HG03025 (cell line): ENCODE measurements around the gene RNU5D-1.

ENCODE experiments used
- ATAC-seq: cut with Tn5 transposase; IDR thresholded peaks from one replicate; pipeline ENCODE4 v1.9.1; 2021; ENCODE audit warnings: mild to moderate bottlenecking, moderate library complexity; ENCODE audit not compliant: unreplicated experiment, low FRiP score

Gene RNU5D-1

DNA sequence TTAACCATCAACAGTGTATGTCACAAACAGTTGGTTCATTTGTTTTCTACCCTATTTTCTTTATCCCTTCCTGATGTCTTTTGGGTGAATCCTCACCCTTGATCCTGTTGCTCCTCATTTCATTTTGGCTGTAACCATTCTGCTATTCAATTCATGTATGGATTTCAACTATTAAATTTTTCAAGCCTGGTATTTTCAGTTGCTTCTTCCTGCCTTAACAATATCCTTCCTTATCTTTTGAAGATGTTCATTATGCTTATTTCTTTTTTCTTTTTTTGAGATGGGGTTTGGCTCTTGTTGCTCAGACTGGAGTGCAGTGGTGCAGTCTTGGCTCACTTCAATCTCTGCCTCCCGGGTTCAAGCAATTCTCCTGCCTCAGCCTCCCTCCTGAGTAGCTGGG lies 2.8 kb upstream of the RNU5D-1 start:
- no peak for ATAC-seq

DNA sequence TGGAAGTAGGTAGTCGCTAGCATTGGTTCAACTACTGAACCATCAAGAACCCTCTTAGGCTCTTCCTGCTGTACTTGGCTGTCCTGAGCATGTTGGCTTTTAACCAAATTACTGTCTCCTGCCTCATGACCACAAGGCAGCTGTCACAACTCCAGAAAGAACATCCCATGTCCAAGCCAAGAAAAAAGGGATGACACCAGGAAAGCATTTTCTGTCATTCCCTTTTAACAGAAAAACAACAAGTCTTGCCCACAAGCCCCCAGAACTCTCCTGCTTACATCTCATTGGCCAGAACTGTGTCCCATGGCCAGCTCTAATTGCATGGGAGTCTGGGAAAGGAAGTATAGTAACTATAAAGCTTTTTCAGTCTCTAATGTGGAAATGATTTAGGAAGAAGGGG lies 2.4 kb upstream of the RNU5D-1 start:
- no peak for ATAC-seq

DNA sequence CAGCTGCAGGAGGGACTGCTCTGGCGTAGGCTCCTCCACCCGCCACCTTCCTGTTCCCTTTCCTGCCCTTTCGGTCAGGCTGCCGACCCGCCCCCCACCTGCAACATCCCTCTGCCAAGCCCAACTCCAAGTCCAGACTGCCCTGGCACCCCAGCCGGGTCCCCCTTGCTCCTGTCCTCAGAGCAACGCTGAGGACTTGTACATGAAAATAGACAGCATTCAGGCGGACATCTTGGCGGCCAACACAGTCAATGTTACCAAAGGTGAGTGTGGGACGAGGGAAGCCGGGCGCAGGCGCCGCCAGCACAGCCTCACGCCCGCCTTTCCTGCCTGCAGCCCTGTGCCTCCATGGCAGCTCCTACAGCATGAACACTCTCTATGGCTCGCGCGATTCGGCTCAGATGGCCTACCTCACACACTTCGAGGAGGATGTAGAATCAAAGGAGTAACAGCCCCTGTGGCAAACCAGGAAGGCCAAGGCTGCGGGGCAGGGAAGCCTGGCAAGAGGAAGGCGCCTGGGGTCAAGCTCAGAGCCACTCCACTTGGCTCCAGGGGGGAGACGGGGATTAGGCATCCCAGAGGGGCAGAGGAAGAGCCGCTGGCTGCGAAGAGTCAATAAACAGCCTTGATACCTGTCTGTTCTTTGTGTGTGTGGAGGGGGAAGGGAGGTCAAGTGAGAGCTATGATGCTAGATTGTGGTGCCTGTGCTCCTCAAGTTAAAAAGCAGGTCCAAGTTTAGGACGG lies 5.8 kb downstream of the RNU5D-1 start:
- no peak for ATAC-seq

- ATAC-seq = no peak
Observed at GRCh38 chr1:44724296-44724954, 6.5 kb downstream of the RNU5D-1 start.

GRCh38 chr1:44723496-44724295 lies 7.3 kb downstream of the RNU5D-1 start:
- no peak for ATAC-seq

- ATAC-seq = no peak
Observed at GRCh38 chr1:44723064-44723463, 7.9 kb downstream of the RNU5D-1 start.

DNA sequence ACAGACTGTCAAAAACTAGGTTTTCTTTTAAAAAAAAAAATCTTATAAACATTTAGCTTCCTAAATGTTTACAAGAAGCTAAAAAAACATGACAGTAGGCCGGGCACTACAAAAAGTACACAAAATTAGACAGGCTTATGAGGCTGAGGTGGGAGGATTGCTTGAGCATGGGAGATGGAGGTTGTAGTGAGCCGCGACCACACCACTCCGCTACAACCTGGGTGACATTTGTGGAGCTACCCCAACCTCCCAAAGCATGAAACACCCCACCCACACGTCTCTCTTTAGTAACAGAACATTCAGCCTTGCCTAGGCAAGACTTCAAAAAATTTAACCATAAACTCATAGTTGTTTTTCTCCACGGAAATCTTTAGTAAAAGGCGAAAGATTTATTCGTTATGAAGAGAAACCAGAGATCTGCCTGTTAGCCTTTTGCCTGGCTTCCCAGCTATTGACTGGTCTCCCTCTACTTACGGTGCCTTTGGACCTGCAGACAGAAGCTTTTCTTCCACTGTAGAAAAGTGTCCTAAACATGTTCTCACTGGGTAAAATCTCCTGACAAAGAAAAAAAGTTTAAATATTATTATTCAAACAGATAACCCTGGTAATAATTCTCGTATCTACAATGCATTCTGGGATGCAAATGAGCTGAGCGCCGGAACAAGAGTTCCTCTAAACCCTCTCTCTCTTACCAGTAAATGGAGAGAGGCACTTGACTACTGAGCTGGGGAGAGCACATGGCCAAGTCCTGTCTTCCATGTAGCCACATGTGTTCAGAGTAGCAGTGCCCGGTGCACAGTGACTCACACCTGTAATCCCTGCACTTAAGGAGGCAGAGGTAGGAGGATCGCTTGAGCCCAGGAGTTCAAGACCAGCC lies 9.2 kb downstream of the RNU5D-1 start:
- peak; percentile 68 for ATAC-seq

DNA sequence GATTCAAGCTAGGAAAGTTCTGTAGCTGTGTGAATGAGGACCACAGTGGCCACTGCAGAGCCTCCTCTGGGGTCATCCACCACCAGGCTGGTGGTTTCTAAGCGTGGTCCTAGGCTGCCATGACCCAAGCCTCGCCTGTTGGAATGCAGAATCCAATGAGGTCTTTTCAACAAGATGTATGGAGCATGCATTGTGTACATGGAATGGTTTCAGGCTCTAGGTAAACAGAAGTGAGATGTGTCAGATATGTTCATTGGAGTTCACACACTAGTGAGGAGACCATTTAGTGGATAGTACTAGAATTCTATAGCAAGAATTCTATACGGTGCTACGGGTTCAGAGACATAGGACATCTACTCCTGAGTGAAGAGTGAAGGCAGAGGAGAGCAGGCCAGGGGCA lies 10.7 kb downstream of the RNU5D-1 start:
- ATAC-seq = no peak

DNA sequence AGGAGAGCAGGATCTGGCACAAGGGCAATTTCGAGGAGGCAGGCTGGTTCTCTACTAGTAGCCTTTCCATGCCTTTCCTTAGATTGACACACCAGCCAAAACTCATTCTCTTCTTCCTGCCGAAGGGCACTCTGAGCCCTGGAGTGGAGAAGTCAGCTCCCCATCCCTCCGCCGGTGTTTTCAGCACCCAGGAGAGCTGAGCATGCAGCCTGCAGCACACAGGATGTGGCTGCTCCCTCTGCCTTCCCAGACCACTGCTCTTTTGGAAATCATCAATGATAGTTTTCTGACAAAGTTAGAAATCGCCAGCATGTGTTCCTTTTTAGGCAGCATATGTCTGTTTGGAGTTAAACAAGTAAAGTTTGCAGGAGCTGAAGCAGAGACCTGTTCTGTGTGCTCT lies 11.7 kb downstream of the RNU5D-1 start:
- ATAC-seq = no peak

DNA sequence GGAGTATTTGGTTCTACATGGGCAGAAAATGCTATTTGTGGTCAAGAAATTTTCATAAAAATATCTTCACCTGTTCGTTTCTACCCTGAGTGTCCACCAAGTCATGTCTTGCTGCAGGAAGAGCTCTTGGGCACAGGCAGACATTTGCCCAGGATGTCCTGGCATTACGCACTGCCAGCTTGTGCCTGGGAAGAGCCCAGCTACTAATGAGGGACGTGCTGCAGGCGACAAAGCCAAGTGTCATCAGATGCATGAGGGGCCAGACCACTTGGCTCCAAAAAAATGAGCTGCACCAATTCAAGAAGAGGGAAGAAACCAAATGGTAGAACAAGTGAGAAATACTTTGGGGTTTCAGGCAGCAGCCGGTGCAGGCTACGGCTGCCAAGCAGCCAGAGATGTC lies 12.9 kb downstream of the RNU5D-1 start:
- ATAC-seq = no peak

DNA sequence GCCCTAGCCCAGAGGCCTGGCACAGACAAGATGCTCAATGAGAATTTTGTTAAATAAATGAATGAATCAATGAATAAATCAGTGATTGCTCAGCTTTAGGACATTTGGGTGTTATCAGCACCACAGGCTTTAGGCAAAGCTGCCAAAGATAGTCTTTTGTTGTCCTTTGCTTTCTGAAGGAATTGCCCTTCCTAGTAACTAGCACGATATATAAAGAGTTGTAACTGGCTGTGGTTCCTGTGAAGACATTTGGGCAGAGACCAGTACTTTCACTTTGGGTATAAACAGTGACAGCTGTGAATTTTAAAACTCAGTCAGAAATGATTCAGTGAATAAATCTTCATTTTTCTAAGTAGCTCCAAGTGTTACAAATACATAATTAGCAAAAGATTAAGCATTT lies 13.3 kb downstream of the RNU5D-1 start:
- ATAC-seq = no peak

DNA sequence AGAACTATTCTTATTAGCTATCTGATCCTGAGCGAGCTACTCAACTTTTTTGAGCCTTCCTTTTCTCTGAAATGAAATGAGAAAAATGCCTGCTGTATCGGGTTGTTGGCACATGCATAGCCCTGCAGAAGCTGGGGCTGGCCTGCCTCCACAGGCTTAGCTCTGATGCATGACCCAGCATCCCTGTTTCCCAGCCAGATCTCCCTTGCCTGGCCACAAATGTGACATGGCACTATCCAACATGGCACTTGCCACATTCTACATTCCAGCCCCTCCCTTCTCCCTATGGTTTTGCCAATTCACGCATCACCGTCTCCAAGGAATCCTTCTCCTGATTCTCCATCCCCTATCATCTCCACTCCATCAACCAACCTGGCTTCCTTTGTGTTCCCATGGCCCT lies 13.8 kb downstream of the RNU5D-1 start:
- no peak for ATAC-seq

- ATAC-seq = no peak
Observed at GRCh38 chr1:44714944-44715571, 15.9 kb downstream of the RNU5D-1 start.

GRCh38 chr1:44714532-44714931 lies 16.4 kb downstream of the RNU5D-1 start:
- ATAC-seq = no peak

DNA sequence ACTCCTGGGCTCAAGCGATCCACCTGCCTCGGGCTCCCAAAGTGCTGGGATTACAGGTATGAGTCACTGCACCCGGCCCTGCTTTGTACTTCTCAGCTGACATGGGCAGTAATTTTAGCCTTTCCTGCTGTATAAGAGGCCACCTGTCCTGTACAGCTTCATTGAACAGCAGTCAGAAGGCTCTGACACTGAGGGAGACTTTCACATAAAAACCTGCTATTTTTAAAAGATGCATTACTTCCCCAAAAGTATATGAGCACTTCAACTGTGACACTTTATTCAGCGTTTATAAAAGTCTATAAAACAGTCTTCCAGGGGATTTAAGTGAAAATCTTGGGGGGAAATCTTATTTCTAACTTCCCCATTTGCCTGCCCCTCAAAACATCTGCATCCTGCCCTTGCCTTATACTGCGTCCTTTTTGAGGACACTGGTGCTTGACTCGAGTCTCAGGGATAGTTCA lies 17.6 kb downstream of the RNU5D-1 start:
- ATAC-seq = no peak

DNA sequence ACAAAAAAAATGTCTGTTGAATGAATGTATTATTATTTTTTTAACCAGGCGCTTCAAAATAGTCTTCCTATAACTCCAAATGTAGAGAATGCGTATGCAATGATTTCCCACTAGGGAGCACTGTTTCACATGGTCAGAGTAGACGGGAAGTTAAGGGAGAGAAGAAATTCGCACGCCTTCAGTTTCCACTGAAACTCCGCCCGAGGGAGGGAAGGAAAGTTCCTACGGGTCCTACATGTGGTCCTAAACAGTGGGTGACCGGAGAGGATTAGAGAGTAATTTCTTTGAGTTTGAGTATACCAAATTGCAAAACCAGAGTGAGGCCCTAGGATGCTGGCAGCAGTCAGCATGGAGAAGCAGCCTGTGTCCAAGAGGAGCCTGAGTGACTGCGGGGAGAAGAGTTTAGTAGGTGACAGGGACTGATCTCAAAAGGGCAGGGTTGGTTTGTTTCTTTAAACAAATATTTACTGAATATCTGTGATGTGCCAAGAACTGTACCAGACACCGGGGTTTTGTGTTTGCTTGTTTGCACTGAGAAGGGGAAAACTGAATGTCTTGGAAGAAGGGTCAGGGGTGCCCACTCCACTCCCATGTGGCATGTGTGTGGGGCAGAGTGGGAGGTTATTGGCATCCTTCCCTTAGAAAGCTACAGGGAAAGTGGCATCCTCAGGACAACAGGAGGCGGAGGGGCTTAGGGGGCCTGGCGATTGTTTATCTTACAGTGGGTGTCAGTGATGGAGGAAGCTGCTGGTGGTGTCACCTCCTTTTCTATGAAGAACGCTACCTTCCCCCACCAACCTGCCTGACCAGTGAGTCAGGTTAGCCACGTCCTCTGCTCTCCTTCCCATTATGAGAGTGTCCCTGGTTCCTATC lies 22.8 kb downstream of the RNU5D-1 start:
- no peak for ATAC-seq

DNA sequence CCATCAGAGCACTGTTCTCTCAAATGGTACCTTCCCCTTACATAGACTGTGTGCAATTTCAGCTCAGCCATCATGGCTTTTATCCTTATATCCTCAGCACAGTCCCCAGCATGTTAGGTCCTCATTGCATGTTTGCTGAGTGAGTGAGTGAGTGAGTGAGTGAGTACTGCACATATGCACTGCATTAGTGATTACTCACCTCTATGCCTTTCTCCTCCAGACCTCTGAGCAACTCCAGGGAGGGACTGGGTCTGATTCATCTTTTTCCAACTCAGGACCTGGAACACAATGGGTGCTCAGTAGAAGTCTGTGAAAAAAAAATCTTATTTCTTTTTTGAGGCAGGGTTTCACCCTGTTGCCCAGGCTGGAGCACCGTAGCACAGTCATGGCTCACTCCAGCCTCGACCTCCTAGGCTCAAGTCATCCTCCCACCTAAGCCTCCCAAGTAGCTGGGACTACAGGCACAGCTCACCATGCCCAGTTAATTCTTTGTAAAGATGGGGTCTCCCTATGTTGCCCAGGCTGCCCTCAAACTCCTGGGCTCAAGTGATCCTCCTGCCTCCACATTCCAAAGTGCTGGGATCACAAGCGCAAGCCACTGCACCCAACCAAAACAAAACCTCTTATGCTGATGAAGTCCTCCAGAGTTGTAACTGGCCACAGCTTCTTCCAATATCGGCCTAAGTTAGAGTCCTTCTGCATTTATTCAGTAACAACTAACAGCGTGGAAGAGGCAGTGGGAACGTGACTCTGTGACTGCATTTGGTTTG lies 23.7 kb downstream of the RNU5D-1 start:
- ATAC-seq = no peak

DNA sequence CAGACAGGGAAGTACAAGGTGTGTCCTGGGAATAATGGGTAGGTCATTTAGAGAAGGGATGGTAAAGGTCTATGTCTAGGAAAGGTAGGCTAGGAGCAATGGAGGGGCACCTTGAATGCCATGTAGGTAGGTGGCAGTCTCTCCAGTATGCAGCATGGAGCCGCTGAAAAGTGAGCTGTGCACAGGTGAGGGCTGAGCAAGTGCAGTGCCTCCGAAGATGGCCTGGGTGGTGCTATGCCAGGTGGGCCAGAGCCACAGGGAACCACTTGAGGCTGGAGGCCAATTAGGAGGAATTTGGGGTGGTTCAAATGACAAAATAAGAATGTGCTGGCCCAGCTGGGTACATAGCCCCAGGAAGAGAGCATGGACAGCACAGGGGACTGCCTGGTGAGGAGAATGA lies 25.0 kb downstream of the RNU5D-1 start:
- no peak for ATAC-seq
